HL-60 (cell line): ENCODE data around the gene LRRC74B.

ENCODE experiments used
- DNase-seq, 2 experiments: peaks; one replicate each; pipeline ENCODE4 v3.0.0-alpha.2; 2010 to 2020; ENCODE audit warnings: low read depth in 1 of 2, low spot score in 1 of 2
- H3K27ac ChIP-seq: fragments of 250-450 bp; sonication (Bioruptor Pico); replicated peaks from 2 replicates; pipeline ENCODE4 v1.5.1; 2020; ENCODE audit warnings: mild to moderate bottlenecking, moderate library complexity
- H3K27me3 ChIP-seq: fragments of 250-450 bp; sonication (Bioruptor Pico); 2 replicates; pipeline ENCODE4 v1.5.1; 2021; ENCODE audit warnings: mild to moderate bottlenecking, moderate library complexity; ENCODE audit not compliant: insufficient read depth, poor library complexity, severe bottlenecking
- H3K4me3 ChIP-seq: replicated peaks from 2 replicates; pipeline ENCODE4 v1.5.1; 2011; ENCODE audit warnings: mild to moderate bottlenecking, control low read depth, low read length; ENCODE audit not compliant: insufficient read depth
- GABPA ChIP-seq: IDR thresholded peaks from 2 replicates; pipeline ENCODE4 v1.6.1; 2012; ENCODE audit warnings: low read depth
- POLR2AphosphoS5 ChIP-seq: IDR thresholded peaks from 2 replicates; pipeline ENCODE4 v1.6.1; 2012; ENCODE audit warnings: low read depth
- SPI1 ChIP-seq: IDR thresholded peaks from 2 replicates; pipeline ENCODE4 v1.6.1; 2012; ENCODE audit warnings: low read depth, mild to moderate bottlenecking, borderline replicate concordance
- TF ChIP-seq, protein P1 (sequence below): IDR thresholded peaks from one replicate; pipeline ENCODE4 v1.5.1; 2011; ENCODE audit warnings: low read length, control low read depth, inconsistent platforms; ENCODE audit not compliant: insufficient read depth
- TF ChIP-seq, protein P2 (sequence below): IDR thresholded peaks from 2 replicates; pipeline ENCODE4 v1.6.1; 2012; ENCODE audit warnings: low read depth; ENCODE audit not compliant: insufficient replicate concordance

LRRC74B gene

DNA sequence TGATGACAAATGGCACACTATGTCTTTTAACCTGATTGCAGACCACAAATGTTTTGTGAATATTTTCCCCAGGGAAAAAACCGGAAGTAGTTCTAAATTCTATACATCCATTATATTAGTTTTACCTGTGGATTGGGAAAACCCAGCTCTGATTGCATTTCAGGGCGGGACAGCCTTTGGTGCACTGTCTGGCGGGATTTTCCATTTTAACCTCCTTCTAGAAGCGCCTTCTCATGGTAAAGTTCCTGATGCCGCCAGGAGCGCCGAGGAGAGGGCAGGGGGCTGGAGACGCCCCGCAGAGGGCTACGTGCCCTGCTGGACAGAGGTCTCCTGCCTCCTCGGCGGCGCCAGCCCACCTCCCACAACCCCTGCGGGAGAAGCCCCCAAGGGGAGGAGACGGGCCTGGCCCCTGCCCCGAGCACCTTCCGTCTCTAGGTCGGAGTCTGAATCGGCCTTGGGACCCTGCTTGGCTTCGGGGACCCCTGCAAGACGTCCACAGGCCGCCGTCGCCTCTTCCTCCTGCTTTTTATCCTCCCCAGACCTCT lies 32.0 kb upstream of the LRRC74B start:
- Histone ChIP-seq H3K27me3 (peaks cover 22% of the 10 kb centered on the region), H3K4me3 (peak overlapping the region; percentile 25), H3K27ac (no peak overlapping the region)
- TF ChIP-seq POLR2AphosphoS5: no peak
- TF ChIP-seq, protein P1, sequence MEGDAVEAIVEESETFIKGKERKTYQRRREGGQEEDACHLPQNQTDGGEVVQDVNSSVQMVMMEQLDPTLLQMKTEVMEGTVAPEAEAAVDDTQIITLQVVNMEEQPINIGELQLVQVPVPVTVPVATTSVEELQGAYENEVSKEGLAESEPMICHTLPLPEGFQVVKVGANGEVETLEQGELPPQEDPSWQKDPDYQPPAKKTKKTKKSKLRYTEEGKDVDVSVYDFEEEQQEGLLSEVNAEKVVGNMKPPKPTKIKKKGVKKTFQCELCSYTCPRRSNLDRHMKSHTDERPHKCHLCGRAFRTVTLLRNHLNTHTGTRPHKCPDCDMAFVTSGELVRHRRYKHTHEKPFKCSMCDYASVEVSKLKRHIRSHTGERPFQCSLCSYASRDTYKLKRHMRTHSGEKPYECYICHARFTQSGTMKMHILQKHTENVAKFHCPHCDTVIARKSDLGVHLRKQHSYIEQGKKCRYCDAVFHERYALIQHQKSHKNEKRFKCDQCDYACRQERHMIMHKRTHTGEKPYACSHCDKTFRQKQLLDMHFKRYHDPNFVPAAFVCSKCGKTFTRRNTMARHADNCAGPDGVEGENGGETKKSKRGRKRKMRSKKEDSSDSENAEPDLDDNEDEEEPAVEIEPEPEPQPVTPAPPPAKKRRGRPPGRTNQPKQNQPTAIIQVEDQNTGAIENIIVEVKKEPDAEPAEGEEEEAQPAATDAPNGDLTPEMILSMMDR: no peak
- TF ChIP-seq SPI1: no peak
- no peak for TF ChIP-seq GABPA
- TF ChIP-seq, protein P2, sequence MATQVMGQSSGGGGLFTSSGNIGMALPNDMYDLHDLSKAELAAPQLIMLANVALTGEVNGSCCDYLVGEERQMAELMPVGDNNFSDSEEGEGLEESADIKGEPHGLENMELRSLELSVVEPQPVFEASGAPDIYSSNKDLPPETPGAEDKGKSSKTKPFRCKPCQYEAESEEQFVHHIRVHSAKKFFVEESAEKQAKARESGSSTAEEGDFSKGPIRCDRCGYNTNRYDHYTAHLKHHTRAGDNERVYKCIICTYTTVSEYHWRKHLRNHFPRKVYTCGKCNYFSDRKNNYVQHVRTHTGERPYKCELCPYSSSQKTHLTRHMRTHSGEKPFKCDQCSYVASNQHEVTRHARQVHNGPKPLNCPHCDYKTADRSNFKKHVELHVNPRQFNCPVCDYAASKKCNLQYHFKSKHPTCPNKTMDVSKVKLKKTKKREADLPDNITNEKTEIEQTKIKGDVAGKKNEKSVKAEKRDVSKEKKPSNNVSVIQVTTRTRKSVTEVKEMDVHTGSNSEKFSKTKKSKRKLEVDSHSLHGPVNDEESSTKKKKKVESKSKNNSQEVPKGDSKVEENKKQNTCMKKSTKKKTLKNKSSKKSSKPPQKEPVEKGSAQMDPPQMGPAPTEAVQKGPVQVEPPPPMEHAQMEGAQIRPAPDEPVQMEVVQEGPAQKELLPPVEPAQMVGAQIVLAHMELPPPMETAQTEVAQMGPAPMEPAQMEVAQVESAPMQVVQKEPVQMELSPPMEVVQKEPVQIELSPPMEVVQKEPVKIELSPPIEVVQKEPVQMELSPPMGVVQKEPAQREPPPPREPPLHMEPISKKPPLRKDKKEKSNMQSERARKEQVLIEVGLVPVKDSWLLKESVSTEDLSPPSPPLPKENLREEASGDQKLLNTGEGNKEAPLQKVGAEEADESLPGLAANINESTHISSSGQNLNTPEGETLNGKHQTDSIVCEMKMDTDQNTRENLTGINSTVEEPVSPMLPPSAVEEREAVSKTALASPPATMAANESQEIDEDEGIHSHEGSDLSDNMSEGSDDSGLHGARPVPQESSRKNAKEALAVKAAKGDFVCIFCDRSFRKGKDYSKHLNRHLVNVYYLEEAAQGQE: peak; percentile 16
- DNase-seq: no peak

DNA sequence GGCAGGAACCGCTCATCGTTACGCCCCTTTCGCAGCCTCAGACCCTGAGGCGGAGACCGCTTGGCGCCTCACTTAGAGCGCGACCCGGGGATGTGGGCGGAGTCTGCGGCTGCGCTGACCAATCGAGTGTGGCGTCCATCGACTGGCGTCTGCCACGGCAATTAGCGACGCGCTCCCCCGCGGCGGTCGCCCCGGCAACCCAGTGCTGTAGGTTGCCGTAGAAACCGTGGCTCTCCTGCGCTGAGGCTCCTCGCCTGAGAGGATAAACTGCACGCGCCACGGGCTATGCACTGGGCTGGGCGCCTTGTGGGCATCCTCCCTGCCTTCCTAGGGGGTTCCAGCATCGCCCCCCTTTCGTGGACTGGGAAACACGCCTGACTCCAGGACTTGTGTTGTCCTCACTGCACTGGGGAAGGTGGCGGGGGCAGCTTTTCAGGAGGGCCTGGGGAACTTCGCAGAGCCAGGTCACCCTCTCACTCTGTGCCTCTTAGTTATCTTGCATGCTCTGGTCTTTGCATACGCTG lies 31.5 kb upstream of the LRRC74B start:
- H3K4me3 ChIP-seq: peak overlapping the region; percentile 25
- no peak overlapping the region for H3K27ac ChIP-seq
- DNase-seq: peak; percentile 40 to 81
- TF ChIP-seq, protein P1: no peak
- TF ChIP-seq SPI1 (no peak), POLR2AphosphoS5 (no peak), GABPA (no peak)
- TF ChIP-seq, protein P2: no peak
- H3K27me3 ChIP-seq: peaks cover 24% of the 10 kb centered on the region

DNA sequence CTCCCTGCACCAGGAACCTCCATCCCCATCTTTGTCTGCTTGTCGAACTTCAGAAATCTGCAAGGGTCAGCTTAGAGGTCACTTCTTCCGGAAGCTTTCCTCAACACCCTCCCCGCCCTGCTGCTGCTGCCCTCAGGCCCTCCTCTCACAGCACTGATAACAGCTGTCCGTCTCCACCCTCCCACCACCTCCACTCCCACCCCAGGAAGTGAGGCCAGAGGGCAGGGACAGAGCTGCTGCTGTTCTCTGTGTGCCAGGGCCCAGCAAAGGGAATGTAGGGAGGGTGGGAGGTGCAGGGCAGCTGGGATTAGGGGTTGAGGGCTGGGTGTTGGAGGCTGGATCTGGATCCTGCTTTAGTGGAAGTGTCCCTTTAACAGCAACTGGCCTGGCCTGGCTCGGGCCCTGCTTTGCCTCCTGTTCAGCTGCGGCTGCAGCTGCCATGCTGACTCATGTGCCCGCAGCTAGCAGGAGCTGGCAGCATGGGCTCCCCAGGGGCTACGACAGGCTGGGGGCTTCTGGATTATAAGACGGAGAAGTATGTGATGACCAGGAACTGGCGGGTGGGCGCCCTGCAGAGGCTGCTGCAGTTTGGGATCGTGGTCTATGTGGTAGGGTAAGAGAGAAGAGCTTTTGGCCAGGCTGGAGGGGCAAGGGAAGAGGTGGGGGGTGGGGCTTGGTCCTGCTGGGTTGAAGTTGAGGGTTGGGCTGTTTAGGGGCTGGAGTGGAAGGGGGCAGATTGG lies 30.9 kb upstream of the LRRC74B start, which contains the start of gene P2RX6:
P2RX6 (plus strand) TSS at position 440 of the 740 bp plus-strand sequence; CDS start at position 450, 10 bp downstream.
- Histone ChIP-seq H3K27ac (no peak within 1 kb of the TSS), H3K27me3 (peaks cover 24% of the 10 kb centered on the region), H3K4me3 (peak within 1 kb of the TSS; percentile 25)
- no peak for TF ChIP-seq POLR2AphosphoS5
- no peak for TF ChIP-seq GABPA
- no peak for TF ChIP-seq SPI1
- TF ChIP-seq, protein P2: no peak
- TF ChIP-seq, protein P1: no peak
- DNase-seq: no peak
